B cell (primary cell): ENCODE measurements around the gene EPHA5.

Experiments
- EZH2 ChIP-seq: IDR thresholded peaks from 2 replicates; pipeline ENCODE4 v1.6.1; 2012; ENCODE audit warnings: borderline replicate concordance, low read depth, mild to moderate bottlenecking, moderate library complexity, low read length; ENCODE audit not compliant: insufficient read depth, poor library complexity, severe bottlenecking
- TF ChIP-seq, protein P1 (sequence below): fragments of 200-600 bp; IDR thresholded peaks from one replicate; pipeline ENCODE4 v1.8.0; 2022; ENCODE audit warnings: antibody characterized with exemption, mild to moderate bottlenecking

DNA sequence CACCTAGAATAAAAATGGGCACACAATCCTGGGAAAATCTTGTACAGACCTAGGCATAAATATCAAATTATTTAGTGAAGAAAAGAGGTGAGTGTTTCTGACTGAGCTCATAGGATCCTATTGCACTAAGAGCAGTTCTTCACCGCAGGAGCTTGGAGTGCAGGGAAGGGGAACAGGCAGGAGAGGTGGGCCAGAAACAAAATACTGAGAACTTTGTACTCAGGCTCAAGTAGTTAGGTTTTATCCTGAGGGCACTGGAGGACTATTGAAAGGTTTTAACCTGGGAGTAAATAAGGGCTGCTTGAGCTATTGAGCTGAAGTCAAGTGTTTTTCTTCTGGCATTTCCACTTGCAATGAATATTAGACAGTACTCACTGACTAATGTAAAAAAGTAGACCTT is 12.2 kb downstream of the EPHA5 start:
- TF ChIP-seq, protein P1, sequence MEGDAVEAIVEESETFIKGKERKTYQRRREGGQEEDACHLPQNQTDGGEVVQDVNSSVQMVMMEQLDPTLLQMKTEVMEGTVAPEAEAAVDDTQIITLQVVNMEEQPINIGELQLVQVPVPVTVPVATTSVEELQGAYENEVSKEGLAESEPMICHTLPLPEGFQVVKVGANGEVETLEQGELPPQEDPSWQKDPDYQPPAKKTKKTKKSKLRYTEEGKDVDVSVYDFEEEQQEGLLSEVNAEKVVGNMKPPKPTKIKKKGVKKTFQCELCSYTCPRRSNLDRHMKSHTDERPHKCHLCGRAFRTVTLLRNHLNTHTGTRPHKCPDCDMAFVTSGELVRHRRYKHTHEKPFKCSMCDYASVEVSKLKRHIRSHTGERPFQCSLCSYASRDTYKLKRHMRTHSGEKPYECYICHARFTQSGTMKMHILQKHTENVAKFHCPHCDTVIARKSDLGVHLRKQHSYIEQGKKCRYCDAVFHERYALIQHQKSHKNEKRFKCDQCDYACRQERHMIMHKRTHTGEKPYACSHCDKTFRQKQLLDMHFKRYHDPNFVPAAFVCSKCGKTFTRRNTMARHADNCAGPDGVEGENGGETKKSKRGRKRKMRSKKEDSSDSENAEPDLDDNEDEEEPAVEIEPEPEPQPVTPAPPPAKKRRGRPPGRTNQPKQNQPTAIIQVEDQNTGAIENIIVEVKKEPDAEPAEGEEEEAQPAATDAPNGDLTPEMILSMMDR, result no peak
- TF ChIP-seq EZH2, result no peak
